K562 (cell line): Measurements from ENCODE around the gene CCNDBP1. TPM values are rescaled to one million over a fixed set of nuclear protein-coding genes. Genes with fewer than 3 reads are reported as not detected.
A peak's percentile ranks its signal among the peaks of the same experiment; 100 is the strongest.

Experiments used
- ARID1B ChIP-seq: fragments of 450-650 bp; IDR thresholded peaks from 2 replicates; pipeline ENCODE4 v1.6.1; 2016; ENCODE audit warnings: antibody characterized with exemption, mild to moderate bottlenecking, inconsistent platforms
- ATF7 ChIP-seq: fragments of 450-650 bp; IDR thresholded peaks from 2 replicates; pipeline ENCODE4 v1.7.1; 2014; ENCODE audit warnings: mild to moderate bottlenecking, moderate library complexity
- C11orf30 ChIP-seq: fragments of 450-650 bp; IDR thresholded peaks from 2 replicates; pipeline ENCODE4 v1.6.1; 2016; ENCODE audit warnings: low read depth, mild to moderate bottlenecking
- CREM ChIP-seq: IDR thresholded peaks from 2 replicates; pipeline ENCODE4 v1.6.1; 2014; ENCODE audit warnings: antibody characterized with exemption, low read depth
- HMBOX1 ChIP-seq: sonication (generic); IDR thresholded peaks from 2 replicates; pipeline ENCODE4 v1.6.1; 2016
- MCM2 ChIP-seq: fragments of 450-650 bp; IDR thresholded peaks from 2 replicates; pipeline ENCODE4 v1.6.1; 2017; ENCODE audit warnings: low read depth, mild to moderate bottlenecking
- MTF1 ChIP-seq: fragments of 250-450 bp; sonication (Bioruptor Pico); IDR thresholded peaks from 2 replicates; pipeline ENCODE4 v1.9.0; 2021; ENCODE audit warnings: moderate library complexity, mild to moderate bottlenecking, inconsistent platforms, borderline replicate concordance
- RERE ChIP-seq: sonication (generic); formaldehyde crosslinking; IDR thresholded peaks from 2 replicates; pipeline ENCODE4 v1.8.0; 2023; ENCODE audit warnings: missing genetic modification reagents, mild to moderate bottlenecking, borderline replicate concordance
- SMAD2 ChIP-seq: fragments of 150-350 bp; IDR thresholded peaks from 2 replicates; pipeline ENCODE4 v1.6.1; 2014; ENCODE audit warnings: low read depth, mild to moderate bottlenecking, low read length
- SMAD3 ChIP-seq: fragments of 450-650 bp; formaldehyde crosslinking; conservative IDR thresholded peaks from 2 replicates; pipeline ENCODE4 v1.4.0; 2020; ENCODE audit warnings: mild to moderate bottlenecking
- SOX6 ChIP-seq: fragments of 450-650 bp; IDR thresholded peaks from 2 replicates; pipeline ENCODE4 v1.6.1; 2014; ENCODE audit warnings: mild to moderate bottlenecking
- SPI1 ChIP-seq: IDR thresholded peaks from 2 replicates; pipeline ENCODE4 v1.6.1; 2011; ENCODE audit warnings: low read depth, low read length, control low read depth, borderline replicate concordance
- TARDBP ChIP-seq: fragments of 450-650 bp; IDR thresholded peaks from 2 replicates; pipeline ENCODE4 v1.6.1; 2016
- TSHZ1 ChIP-seq: fragments of 250-450 bp; sonication (Bioruptor Pico); IDR thresholded peaks from 2 replicates; pipeline ENCODE4 v1.4.0; 2020; ENCODE audit warnings: mild to moderate bottlenecking, moderate library complexity
- U2AF2 ChIP-seq: fragments of 200-400 bp; formaldehyde crosslinking; optimal IDR thresholded peaks from 2 replicates; pipeline ENCODE3; 2017; ENCODE audit warnings: low read depth, mild to moderate bottlenecking, low read length
- ZBTB12 ChIP-seq: fragments of 250-450 bp; sonication (Bioruptor Pico); IDR thresholded peaks from 2 replicates; pipeline ENCODE4 v1.4.0; 2020
- ZFP36 ChIP-seq: fragments of 150-350 bp; IDR thresholded peaks from 2 replicates; pipeline ENCODE4 v1.6.1; 2018; ENCODE audit warnings: low read length, low read depth; ENCODE audit not compliant: partially characterized antibody
- ZNF551 ChIP-seq: fragments of 250-450 bp; sonication (Bioruptor Pico); IDR thresholded peaks from 2 replicates; pipeline ENCODE4 v1.5.0; 2021; ENCODE audit warnings: mild to moderate bottlenecking, moderate library complexity
- ZNF707 ChIP-seq: fragments of 250-450 bp; sonication (Bioruptor Pico); conservative IDR thresholded peaks from 2 replicates; pipeline ENCODE4 v1.8.0; 2022; ENCODE audit warnings: inconsistent platforms, mild to moderate bottlenecking, moderate library complexity
- polyA plus RNA-seq, 8 experiments: library from polyadenylated mRNA; depleted of rRNA in 4 of 8; stranded (reverse) in 5 of 8; unstranded in 3 of 8; fragments of >200 nt; fragmentation: Nextera tagmentation in 2 of 8; fragmentation: Illumina TruSeq in 1 of 8; extraction: Ambion mirVana in 2 of 8; extraction: Trizol in 1 of 8; gene quantifications; 2 replicates each; pipeline versions ENCODE4 v1.2.1 to v1.2.3, GENCODE V29; 2011 to 2014; ENCODE audit warnings: inconsistent platforms in 1 of 8, missing spikeins in 1 of 8
- total RNA-seq, 7 experiments: library from RNA; depleted of rRNA in 6 of 7; stranded (reverse); fragments of >200 nt in 6 of 7; fragmentation: Illumina TruSeq in 2 of 7; extraction: Trizol in 2 of 7; gene quantifications; 2 replicates each; pipeline versions ENCODE4 v1.2.1 to v1.2.3, GENCODE V29; 2011 to 2021; ENCODE audit warnings: low replicate concordance in 1 of 7

The CCNDBP1 gene
- total and polyA plus RNA-seq, 9 of the 15 experiments (the other 6 are each of a cell fraction or from before 2014, with no cell fraction given), result 37.0 to 111 (median 55.5) TPM

- TF ChIP-seq ZBTB12 (CRISPR knock-in tag) (no peak), HMBOX1 (peak; percentile 85), ZFP36 (no peak), ZNF707 (CRISPR knock-in tag) (no peak), SOX6 (no peak), SMAD2 (no peak), U2AF2 (no peak), C11orf30 (no peak), SMAD3 (CRISPR knock-in tag) (0 out of 2 replicates have a peak, but pooled peaks have one; percentile 36), MTF1 (no peak), TARDBP (no peak), ZNF551 (no peak), MCM2 (no peak), CREM (no peak), RERE (CRISPR knock-in tag) (no peak), ARID1B (0 out of 2 replicates have a peak, but pooled peaks have one; percentile 15), TSHZ1 (CRISPR knock-in tag) (no peak), ATF7 (no peak), SPI1 (peak; percentile 19; the same call in 1 of the 2 replicates)
Measured at GRCh38 chr15:43144512-43144911, 40.7 kb upstream of the CCNDBP1 start (continued).
